Measurements from ENCODE around the gene FMN1. TPM values are rescaled to one million over a fixed set of nuclear protein-coding genes. Genes with fewer than 3 reads are reported as not detected.
A peak's percentile ranks its signal among the peaks of the same experiment; 100 is the strongest.

FMN1 gene
- total and polyA plus RNA-seq, 2 of the 8 experiments (the other 6 are each of a cell fraction or from before 2014, with no cell fraction given), result 0.27 to 3.7 TPM

DNA sequence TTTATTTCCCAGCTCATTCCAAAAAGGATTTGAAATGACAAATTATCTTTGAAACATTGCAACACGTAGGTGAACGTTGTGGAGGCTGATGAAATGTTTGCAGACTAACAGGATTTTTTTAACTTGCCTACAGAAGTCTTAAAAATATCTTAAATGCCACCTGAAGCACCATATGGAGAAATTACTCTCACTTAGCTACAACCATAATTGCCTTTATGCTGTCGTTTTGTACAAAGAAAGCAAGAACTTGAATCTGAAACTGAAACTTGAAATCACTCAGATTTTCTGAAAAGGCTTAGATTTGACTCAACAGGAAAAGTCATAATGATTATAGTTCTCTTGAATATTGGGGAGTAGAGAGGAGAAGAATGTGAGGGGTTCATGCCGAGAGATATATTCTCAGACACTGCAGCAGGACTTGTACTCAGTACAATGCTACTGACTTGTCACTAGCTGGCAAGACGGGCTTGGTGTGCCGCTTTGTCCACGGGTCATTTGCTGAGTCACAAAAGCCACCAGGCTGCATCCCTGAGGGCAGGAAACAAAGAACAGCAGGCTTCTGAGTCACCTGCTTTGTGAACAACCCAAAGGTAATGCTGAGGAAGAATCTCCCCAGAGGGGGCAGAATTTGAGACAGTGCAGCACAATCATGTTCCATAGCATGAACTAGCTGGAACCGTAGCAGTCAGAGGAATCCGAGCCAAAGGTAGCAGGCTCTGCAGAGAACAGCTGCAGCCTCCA, 7.1 kb upstream of the FMN1 start (continued):
- TF ChIP-seq, protein P1, sequence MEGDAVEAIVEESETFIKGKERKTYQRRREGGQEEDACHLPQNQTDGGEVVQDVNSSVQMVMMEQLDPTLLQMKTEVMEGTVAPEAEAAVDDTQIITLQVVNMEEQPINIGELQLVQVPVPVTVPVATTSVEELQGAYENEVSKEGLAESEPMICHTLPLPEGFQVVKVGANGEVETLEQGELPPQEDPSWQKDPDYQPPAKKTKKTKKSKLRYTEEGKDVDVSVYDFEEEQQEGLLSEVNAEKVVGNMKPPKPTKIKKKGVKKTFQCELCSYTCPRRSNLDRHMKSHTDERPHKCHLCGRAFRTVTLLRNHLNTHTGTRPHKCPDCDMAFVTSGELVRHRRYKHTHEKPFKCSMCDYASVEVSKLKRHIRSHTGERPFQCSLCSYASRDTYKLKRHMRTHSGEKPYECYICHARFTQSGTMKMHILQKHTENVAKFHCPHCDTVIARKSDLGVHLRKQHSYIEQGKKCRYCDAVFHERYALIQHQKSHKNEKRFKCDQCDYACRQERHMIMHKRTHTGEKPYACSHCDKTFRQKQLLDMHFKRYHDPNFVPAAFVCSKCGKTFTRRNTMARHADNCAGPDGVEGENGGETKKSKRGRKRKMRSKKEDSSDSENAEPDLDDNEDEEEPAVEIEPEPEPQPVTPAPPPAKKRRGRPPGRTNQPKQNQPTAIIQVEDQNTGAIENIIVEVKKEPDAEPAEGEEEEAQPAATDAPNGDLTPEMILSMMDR (IDR thresholded peaks at IDR 0.05; ENCODE audit: control extremely low read depth in 1 of 3, insufficient read depth in 1 of 3, low read depth in 1 of 3, low read length in 3 of 3), result peak in 1 of 3 experiments; percentile 45; a peak in 1 of 4 replicates
- TF ChIP-seq SIX5 (IDR thresholded peaks at IDR 0.05; ENCODE audit: low read depth, low read length) (no peak), SP4 (IDR thresholded peaks at IDR 0.05; ENCODE audit: low read length) (no peak)
